ENCODE data around the gene LTBP1. TPM values are rescaled to one million over a fixed set of nuclear protein-coding genes. Genes with fewer than 3 reads are reported as not detected.

The LTBP1 gene
- total RNA-seq, 2 donors from 2014 or later, result 21.2 to 24.8 TPM

- intact Hi-C loops (cut with DNase I, micrococcal nuclease), result no loop called here
- no peak for ATAC-seq
- DNase-seq, result no peak
Measured at GRCh38 chr2:33022395-33022985, 75.7 kb downstream of the LTBP1 start.

GRCh38 chr2:33022989-33023727, 76.4 kb downstream of the LTBP1 start:
- intact Hi-C loops (cut with DNase I, micrococcal nuclease), result no loop called here
- peak; percentile 88 for ATAC-seq
- no peak for DNase-seq

GRCh38 chr2:33023728-33024500, 77.2 kb downstream of the LTBP1 start:
- DNase-seq (no peak), ATAC-seq (peak; percentile 76)
- intact Hi-C loops (cut with DNase I, micrococcal nuclease), result no loop called here

- no peak for DNase-seq
- no peak for ATAC-seq
- intact Hi-C loops (cut with DNase I, micrococcal nuclease), result no loop called here
Measured at GRCh38 chr2:33024758-33025157, 78.0 kb downstream of the LTBP1 start.

- intact Hi-C loops (cut with DNase I, micrococcal nuclease), result no loop called here
- DNase-seq (no peak), ATAC-seq (no peak)
Measured at GRCh38 chr2:33029459-33029858, 82.7 kb downstream of the LTBP1 start.

GRCh38 chr2:33029926-33030325, 83.2 kb downstream of the LTBP1 start:
- intact Hi-C loops (cut with DNase I, micrococcal nuclease), result loop anchor here in 1 of 2 donors (10.0 kb wide), 2 partner anchors 245 to 345 kb away; no protein-coding TSS in a partner anchor
- no peak for DNase-seq
- ATAC-seq, result no peak

GRCh38 chr2:33030326-33030725, 83.6 kb downstream of the LTBP1 start:
- intact Hi-C loops (cut with DNase I, micrococcal nuclease), result loop anchor here in 1 of 2 donors (10.0 kb wide), 2 partner anchors 244 to 344 kb away; no protein-coding TSS in a partner anchor
- no peak for DNase-seq
- no peak for ATAC-seq

GRCh38 chr2:33032245-33032644, 85.5 kb downstream of the LTBP1 start:
- DNase-seq (no peak), ATAC-seq (peak; percentile 77)
- intact Hi-C loops (cut with DNase I, micrococcal nuclease), result loop anchor here in 1 of 2 donors (2.0 to 10.0 kb wide), 3 partner anchors 243 to 343 kb away; no protein-coding TSS in a partner anchor

- DNase-seq (no peak), ATAC-seq (peak; percentile 83)
- intact Hi-C loops (cut with DNase I, micrococcal nuclease), result loop anchor here in 1 of 2 donors (2.0 to 10.0 kb wide), 3 partner anchors 241 to 341 kb away; no protein-coding TSS in a partner anchor
Measured at GRCh38 chr2:33033606-33034081, 86.9 kb downstream of the LTBP1 start.

- ATAC-seq (no peak), DNase-seq (no peak)
- intact Hi-C loops (cut with DNase I, micrococcal nuclease), result loop anchor here in 1 of 2 donors (10.0 kb wide), 2 partner anchors 240 to 340 kb away; no protein-coding TSS in a partner anchor
Measured at GRCh38 chr2:33034784-33035183, 88.0 kb downstream of the LTBP1 start.

- intact Hi-C loops (cut with DNase I, micrococcal nuclease), result loop anchor here in 1 of 2 donors (10.0 kb wide), 2 partner anchors 237 to 337 kb away; no protein-coding TSS in a partner anchor
- ATAC-seq (no peak), DNase-seq (no peak)
Measured at GRCh38 chr2:33038230-33038629, 91.5 kb downstream of the LTBP1 start.

GRCh38 chr2:33038799-33039198, 92.0 kb downstream of the LTBP1 start:
- no peak for ATAC-seq
- DNase-seq, result no peak
- intact Hi-C loops (cut with DNase I, micrococcal nuclease), result loop anchor here in 1 of 2 donors (10.0 kb wide), 2 partner anchors 236 to 336 kb away; no protein-coding TSS in a partner anchor

- DNase-seq (no peak), ATAC-seq (no peak)
- intact Hi-C loops (cut with DNase I, micrococcal nuclease), result no loop called here
Measured at GRCh38 chr2:33040541-33040940, 93.8 kb downstream of the LTBP1 start.

GRCh38 chr2:33042265-33042664, 95.5 kb downstream of the LTBP1 start:
- ATAC-seq, result no peak
- intact Hi-C loops (cut with DNase I, micrococcal nuclease), result no loop called here

GRCh38 chr2:33042819-33043218, 96.1 kb downstream of the LTBP1 start:
- DNase-seq, result no peak
- intact Hi-C loops (cut with DNase I, micrococcal nuclease), result no loop called here
- ATAC-seq, result no peak

More at GRCh38 chr2:33042265-33042664, 95.5 kb downstream of the LTBP1 start:
- DNase-seq, result no peak

GRCh38 chr2:33047939-33048338, 101.2 kb downstream of the LTBP1 start:
- DNase-seq, result no peak
- intact Hi-C loops (cut with DNase I, micrococcal nuclease), result no loop called here
- ATAC-seq, result no peak

GRCh38 chr2:33051586-33052360, 105.0 kb downstream of the LTBP1 start:
- DNase-seq (no peak), ATAC-seq (no peak)
- intact Hi-C loops (cut with DNase I, micrococcal nuclease), result no loop called here

- no peak for DNase-seq
- intact Hi-C loops (cut with DNase I, micrococcal nuclease), result no loop called here
Measured at GRCh38 chr2:33052361-33052735, 105.6 kb downstream of the LTBP1 start.

More at GRCh38 chr2:33052361-33052735, 105.6 kb downstream of the LTBP1 start:
- ATAC-seq, result no peak

Data from left colon (tissue), 2 donors.